SH-SY5Y (cell line): ENCODE measurements around the gene ADAMTS1.

Source experiments
- GATA2 ChIP-seq: IDR thresholded peaks from 2 replicates; pipeline ENCODE4 v1.6.1; 2011; ENCODE audit warnings: mild to moderate bottlenecking, low read depth, low read length
- GATA3 ChIP-seq: IDR thresholded peaks from 2 replicates; pipeline ENCODE4 v1.6.1; 2011; ENCODE audit warnings: low read depth, mild to moderate bottlenecking, low read length, moderate library complexity

DNA sequence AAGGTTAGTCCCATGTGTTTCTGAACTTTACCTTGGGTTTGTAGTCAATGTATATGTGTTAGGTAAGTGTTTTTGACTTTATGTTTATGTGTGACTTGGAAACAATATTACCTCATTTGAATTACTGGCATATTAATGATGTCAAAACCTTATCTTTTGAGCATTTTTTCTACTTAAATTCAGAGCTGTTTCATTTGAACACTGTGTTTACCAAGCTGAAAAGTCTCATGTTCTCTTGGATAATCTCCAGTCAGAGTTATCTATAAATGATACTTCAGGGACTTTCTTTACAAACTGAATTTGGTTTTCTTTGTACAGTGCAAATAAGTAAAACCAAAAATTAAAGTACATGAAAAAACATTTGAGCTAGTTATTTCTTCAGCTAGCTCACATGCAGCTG lies 30.0 kb downstream of the ADAMTS1 start:
- TF ChIP-seq GATA2 (no peak), GATA3 (no peak)
